GM18507 (cell line): ENCODE results near the gene WDR49.

Experiments
- DNase-seq: peaks from one replicate; pipeline ENCODE4 v3.0.0; 2011; ENCODE audit warnings: low read depth; ENCODE audit not compliant: insufficient read length; ENCODE audit errors: extremely low spot score
- FAIRE-seq: peaks from 2 replicates; lab custom pipeline; 2011; peaks lifted over from hg19 to GRCh38; lab: Jason Lieb, UNC

The WDR49 gene

DNA sequence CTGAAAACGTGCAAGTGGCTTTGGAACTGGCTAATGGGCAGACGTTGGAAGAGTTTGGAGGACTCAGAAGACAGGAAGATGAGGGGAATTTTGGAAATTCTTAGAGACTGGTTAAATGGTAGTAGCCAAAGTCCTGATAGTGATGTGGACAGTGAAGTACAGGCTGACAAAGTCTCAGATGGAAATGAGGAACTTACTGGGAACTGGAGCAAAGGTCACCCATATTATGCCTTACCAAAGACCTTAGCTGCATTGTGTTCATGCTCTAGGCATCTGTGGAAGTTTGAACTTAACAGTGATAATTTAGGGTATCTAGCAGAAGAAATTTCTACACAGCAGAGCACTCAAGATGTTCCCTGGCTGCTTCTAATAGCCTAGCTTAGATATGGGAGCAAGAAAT is 151.3 kb downstream of the WDR49 start:
- FAIRE-seq (no peak), DNase-seq (no peak)

DNA sequence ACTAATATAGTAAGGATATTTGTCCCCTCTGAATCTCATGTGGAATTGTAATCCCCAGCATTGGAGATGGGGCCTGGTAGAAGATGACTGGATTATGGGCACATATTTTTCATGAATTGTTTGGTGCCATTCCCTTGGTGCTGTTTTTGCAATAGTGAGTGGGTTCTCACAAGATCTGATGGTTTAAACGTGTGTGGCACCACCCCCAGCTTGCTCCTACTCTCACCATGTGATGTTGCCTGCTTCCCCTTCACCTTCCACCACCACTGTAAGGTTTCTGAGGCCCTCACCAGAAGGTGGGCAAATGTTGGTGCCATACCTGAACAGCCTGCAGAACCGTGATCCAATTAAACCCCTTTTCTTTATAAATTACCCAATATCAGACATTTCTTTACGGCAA is 151.8 kb downstream of the WDR49 start:
- DNase-seq (no peak), FAIRE-seq (no peak)

DNA sequence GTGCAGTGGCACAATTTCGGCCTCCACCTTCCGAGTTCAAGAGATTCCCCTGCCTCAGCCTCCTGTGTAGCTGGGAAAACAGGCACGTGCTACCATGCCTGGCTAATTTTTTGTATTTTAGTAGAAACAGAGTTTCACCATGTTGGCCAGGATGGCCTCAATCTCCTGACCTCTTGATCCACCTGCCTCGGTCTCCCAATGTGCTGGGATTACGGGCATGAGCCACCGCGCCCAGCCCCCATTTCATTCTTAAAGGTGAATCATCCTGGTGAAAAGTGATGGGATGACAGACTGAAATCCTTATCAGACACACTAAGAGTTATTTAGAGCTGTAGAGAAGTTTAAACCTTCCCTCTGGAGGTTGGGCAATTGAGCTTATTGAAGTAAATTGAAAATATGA is 155.8 kb downstream of the WDR49 start:
- DNase-seq: no peak
- no peak for FAIRE-seq

DNA sequence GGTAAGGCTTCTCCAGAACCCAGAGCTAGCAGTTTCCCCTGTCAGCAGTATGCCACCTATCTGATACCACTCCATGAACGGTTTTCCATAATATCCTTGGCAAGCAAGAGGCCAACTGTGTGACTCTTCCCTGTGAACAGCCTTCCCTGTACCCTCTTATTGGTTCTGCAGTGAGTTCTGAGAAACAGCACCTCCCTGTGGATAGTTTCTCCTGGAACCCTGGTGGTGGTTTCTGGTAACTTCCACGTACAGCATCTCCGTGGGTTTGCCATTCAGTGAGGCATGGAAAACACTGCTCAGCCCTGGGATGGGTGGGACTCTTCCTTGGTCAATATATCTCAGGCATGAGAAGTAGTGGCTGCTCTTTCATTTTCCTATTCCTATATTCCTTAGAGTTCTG is 160.5 kb downstream of the WDR49 start:
- FAIRE-seq (no peak), DNase-seq (no peak)

DNA sequence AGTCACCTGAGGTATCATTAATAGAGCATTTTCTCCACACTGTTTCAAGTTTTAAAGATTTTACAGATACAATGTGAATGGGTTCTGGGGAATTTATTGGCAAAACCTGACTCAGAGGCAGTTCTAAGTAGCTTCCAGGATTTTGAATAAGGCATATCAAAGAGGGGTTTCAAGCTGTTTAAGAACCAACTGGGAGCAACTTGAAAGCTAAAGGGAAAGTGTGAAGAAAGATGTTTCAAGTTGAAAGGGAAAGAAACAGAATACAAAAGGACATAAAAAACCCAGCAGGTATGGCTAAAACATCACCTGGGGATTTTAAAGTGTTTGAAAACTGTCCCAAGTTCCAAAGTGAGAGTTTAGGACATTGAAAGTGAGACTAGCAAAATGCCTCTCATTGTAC is 162.1 kb downstream of the WDR49 start:
- FAIRE-seq: no peak

DNA sequence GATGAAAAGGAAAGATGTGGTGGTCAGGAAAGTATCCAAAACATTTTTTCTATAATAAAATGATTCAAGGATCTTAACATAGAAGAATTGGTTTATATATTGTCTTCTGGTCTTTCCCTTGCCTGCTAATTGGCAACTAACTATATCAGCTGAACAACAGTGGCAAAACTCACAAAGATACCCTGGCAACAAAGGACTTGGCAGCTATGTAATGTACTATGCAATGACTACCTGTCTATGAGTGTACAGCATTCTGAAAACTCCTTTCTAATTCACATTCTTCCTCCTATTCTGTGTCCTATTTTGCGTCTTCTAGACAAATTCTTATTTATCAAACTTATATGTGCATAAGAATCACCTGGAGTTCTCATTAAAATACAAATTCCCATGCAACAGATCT is 164.2 kb downstream of the WDR49 start:
- DNase-seq (no peak), FAIRE-seq (no peak)

More for the DNA sequence above, 162.1 kb downstream of the WDR49 start:
- DNase-seq: no peak

DNA sequence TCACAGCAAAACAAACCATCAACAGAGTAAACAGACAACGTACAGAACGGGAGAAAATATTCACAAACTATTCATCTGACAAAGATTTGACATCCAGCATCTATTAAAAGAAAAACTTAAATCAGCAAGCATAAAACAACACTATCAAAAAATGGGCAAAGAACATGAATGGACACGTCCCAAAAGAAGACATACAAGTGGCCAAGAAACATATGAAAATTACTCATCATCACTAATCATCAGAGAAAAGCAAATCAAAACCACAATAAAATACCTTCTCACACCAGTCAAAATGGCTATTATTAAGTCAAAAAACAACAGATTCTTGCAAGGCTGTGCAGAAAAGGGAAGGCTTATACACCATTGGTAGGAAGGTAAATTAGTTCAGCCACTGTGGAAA is 166.2 kb downstream of the WDR49 start:
- FAIRE-seq: no peak

DNA sequence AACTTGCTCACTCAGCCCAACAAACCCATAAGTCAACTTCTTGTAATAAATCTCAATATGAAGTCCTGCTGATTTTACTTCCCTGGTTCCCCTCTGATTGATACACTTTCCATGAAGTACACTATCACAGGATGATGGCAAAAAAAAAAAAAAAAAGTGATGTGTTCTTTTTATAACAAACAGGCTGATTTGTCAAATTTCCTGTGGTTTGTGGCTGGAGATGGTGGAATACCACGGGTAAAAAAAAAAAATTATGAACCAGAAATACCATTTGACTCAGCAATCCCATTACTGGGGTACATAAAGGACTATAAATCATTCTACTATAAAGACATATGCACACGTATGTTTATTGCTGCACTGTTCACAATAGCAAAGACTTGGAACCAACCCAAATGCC is 169.2 kb downstream of the WDR49 start:
- FAIRE-seq: no peak
- DNase-seq: no peak

More for the DNA sequence above, 166.2 kb downstream of the WDR49 start:
- no peak for DNase-seq

DNA sequence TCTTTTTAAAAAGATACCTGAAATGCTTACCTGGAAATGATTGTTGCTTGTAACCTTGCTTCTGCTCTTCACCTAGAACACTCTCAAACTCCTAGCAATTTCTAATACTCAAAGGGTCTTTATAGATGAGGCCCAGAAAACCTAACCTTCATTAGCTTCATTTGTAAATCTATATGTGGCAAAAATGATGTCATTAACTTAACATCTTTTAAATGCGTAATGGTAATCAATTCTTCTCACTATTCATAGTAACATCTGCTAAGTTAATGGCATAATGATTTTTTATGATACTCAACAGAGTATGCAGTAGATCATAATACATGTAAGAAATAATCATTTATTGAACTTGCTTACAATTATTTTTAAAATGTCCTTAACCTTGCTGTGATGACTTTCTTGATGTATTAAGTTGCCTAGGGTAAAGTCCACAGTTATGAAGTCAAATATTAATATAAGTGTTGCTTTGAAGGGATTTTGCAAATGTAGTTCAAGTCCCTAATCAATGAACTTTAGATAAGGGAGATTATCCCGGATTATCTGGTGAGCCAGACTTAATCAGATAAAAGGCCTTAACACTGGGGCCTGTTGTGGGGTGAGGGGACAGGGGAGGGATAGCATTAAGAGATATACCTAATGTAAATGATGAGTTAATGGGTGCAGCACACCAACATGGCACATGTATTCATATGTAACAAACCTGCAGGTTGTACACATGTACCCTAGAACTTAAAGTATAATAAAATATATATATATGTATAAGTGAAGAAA is 169.8 kb downstream of the WDR49 start:
- DNase-seq (no peak), FAIRE-seq (no peak)

DNA sequence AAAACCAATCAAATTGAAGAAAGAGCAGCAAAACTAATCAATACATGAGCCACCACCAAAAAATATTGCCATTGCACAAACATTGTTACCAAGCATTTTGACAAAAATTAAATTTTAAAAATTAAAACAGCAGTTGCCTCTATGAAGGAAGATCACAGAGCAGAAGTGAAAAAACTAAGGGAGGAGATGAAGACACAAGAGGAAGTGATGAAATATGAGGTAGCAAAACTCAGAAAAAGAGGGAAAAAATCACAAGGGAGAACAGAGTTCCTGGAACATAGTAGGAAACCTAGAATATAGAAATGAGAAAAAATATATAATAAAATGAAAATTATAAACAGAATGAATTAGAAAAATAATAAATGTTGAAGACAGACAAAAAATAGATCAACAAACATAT is 172.6 kb downstream of the WDR49 start:
- DNase-seq (no peak), FAIRE-seq (no peak)

DNA sequence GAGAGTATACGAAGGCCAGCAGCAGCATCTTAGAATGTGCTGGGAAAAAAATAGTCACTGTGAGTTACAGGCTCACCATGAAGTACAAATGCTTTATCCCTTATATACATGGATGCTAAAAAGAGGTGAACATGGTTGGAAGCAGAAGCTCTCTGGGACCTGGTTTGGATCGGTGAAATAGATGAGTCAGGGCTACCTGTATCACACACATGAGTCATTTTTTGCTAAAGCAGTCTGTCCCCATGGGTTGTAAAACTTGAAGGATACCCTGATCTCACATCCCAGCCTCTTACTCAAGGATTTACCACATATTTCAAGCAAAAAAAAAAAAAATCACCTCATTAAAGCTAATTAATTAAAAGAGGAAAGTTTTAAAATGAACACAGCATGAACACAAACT is 173.0 kb downstream of the WDR49 start:
- no peak for FAIRE-seq
- DNase-seq: no peak

DNA sequence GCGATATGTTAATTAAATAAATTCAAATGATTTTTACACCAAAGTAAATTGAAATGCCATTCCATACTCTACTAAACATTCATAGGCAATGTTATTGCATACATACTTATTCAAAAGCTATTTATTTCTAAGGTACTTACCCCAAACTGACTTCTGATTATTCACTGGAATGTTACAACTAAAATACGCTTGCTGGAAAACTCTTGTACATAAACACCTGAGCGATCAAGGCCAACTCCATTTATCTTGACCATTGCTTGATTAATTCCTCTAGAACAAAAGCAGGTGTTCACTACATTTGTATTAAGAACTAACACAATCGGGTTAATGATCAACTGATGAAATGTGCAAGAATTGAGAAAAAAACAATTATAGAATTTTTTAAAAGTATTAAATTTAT is 179.9 kb downstream of the WDR49 start, which contains the start of gene SERPINI2:
Gene SERPINI2, minus strand, starts transcription at position 180 of the 400 bp plus-strand sequence. CDS start 2,208 bp downstream, outside the sequence.
- no peak for FAIRE-seq
- DNase-seq: no peak

DNA sequence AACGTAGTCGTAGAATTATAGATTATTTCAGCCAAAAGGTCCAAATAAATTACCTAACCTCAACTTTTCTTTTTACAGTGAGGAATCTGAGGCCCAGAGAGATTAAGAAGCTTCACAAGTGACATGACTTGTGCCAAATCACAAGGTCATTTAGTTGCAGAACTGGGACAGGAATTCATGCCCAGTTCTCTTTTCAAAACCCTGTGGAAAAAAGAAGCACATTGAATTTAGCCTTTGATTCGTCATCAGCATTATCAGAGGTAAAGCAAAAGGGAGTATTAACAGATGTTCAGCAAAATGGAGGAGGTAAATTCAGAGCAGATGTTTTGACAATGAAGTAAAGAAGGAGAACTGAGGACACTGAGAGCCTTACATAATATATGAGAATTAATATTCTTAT is 184.4 kb downstream of the WDR49 start:
- no peak for FAIRE-seq
- no peak for DNase-seq

DNA sequence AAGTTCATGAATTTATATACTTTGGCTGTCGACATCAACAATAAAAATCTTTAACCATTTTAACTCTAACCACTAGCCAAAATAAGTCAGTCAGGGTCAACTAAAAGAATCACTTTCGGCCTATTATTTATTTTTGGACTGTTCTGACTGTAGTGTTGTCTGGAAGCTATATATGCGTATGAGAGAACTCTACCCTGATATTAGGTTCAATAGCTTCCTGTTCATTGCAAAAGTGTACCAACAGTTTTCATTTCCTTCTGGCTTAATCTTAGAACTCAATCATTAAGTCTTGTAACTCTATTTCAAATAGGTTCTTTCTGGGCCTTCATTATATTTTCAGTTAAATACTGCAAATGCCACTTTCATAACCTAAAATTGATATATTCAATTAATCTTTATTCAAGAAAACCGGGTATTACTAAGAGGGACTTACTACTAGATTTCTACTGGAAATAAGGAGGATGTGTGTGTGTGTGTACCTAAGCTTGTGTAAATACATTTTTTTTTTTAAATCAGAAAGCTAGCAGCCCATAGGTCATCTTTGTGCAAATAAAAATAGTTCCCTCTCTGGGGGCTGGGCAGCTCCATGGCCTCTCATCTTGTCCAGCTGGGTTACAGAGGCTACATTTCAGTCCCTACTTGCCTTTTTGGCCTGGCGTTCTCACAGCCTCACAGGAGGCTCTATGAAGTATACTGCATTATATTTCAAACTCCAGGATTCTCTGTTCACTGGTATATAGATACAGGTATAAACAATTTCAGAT is 185.7 kb downstream of the WDR49 start:
- FAIRE-seq: no peak
- no peak for DNase-seq

DNA sequence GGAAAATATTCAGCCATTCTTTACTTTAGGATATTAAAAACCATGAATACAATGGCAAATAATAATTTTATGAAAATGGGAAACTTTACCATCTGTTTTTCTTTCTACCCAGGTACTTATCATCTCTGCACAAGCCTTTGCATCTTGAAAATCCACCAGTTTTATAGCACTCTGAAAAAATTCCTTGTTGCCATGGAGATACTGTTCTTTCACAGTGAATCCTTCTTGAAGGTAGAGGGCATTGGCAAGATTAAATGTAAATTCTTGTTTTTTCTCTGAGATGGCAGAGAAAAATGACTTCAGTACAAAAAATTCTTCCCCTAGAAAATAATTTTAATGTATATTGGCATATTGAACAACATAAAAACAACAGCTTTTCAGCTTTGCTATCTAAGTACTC is 186.8 kb downstream of the WDR49 start:
- no peak for FAIRE-seq
- DNase-seq: no peak

DNA sequence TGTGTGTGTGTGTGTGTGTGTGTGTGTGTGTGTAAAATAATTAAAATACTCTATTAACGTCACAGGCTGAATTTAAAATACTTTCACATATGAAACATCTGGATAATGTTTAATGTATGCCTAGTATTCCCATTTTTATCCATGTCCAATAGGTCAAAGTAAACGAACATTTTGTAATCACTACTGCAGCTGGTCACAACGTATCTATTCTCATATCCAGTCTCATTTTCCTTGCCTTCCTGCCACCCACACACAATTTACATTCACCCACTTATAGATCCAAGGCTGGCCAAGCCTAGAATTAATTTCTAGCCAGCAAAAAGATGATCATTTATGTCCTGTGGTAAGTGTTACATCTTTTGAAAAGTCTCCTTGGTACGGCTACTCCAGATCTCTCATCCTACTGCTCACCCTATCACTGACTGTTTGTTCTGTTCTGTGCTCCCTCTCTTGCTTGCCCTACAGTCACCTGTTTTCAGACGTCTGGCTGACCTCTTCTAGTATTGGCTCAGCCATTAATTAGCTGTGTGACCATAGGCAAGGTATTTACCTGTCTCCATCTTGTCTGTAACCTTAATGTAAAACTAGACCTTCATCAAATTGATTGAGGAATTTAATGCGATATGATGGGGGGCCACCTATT is 197.5 kb downstream of the WDR49 start:
- no peak for DNase-seq
- FAIRE-seq: no peak

DNA sequence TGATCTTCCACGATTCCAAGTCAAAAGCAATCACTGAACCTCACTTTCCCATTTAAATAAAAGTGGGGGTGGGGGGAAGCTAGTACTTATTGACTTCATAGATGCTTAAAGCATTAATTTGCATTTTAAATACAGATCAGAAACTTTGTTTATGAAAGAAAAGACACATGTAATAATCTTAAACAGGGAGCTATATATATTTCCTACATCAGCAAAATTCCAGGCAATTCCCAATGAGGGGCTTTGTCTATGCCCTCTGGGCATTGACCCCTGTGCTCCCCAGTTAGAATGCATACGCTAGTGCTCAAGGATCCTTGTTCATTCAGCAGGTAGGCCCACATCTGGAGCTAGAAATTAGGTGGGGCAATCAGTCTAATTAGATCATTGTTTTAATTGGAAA is 199.9 kb downstream of the WDR49 start:
- FAIRE-seq (no peak), DNase-seq (no peak)

DNA sequence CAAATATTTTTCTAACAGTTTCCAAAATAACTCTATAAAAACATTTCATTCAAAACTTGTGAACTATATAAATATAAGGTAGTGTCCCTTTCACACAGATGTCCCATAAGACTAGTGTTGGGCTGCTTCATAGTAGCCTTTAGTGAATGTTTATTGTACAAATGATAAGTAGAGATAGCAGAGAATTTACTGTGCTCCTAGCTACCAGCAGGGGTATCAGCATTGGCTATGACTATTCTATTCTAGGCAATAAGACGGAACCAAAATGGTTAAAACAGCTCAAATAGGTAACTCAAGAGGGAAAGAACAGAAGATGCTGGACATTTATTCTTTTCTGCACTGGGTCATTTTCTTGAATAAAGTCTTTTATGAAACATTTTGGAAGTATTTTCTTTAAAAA is 202.5 kb downstream of the WDR49 start:
- FAIRE-seq: no peak

DNA sequence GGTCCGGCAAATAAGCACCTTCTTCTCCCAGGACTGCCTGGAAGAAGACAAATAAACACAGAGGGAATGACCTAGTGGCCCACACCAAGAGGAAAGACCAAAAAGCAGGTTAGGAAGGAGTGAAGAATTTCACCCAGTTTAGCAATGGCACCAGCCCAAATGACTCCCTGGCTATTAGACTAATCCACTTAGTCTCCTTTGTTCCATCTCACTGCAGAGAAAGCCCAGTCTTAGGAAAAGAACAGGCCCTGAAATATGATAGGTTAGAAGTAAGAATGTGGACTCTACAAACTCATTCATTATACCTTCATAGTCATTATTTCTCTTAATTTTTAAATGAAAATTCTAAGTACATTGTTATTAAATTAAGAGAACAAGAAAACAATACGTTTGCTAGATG is 203.1 kb downstream of the WDR49 start:
- no peak for DNase-seq
- no peak for FAIRE-seq

More for the DNA sequence above, 202.5 kb downstream of the WDR49 start:
- DNase-seq: no peak

DNA sequence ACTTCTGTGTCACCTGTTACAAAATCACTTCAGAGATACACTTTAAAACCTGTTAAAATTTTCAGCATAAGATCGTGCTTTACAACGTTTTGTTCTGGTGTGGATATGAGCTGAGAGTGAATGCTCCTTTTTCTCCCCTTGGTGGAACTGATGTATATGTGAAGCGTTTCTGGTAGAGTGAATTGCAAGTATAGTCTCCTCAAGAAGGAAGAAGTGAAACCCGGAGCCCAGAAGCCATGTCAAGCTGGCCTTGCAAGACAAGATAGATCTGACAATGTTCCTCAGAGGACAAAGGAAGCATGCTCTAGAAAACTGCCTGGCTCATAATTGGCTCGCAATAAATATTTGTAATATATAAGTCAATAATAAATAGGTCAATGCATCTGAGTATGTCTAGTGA is 203.5 kb downstream of the WDR49 start:
- no peak for FAIRE-seq
- no peak for DNase-seq

DNA sequence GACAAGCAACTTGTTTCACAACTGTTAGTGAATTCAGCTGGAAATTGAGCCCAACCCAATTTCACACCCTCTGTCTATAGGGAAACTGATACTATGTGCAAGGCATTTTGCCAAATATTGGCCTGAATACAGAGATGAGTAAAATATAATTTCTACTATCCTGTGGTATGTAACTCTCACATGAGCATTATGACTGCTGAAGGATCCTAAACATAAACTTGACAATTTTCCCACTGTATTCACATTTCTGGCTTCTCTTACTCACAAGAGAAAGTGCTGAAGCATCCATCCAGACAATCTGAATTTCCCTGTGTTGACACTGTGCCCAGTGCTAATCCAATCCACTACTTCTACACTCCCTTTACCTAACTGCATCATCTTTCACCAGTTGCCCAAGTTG is 208.3 kb downstream of the WDR49 start:
- FAIRE-seq (no peak), DNase-seq (no peak)
